Muscle of leg (tissue), 11 donors: ENCODE data around the gene MITD1. TPM values are rescaled to one million over a fixed set of nuclear protein-coding genes. Genes with fewer than 3 reads are reported as not detected.
"Not testable (repeated sequence)": the region's sequence is repeated elsewhere in the genome, so short reads cannot be mapped to it uniquely, and the experiment has no call there.

Experiments
- DNase-seq: peaks from one replicate; pipeline ENCODE4 v3.0.0; 2013
- H3K27ac ChIP-seq: one replicate; pipeline ENCODE4 v1.5.1; 2013; ENCODE audit warnings: mild to moderate bottlenecking, low read length, control low read depth
- H3K27me3 ChIP-seq: one replicate; pipeline ENCODE4 v1.6.1; 2013; ENCODE audit warnings: low read length; ENCODE audit not compliant: control insufficient read depth, insufficient read depth
- H3K36me3 ChIP-seq: one replicate; pipeline ENCODE4 v1.6.1; 2013; ENCODE audit warnings: low read length; ENCODE audit not compliant: control insufficient read depth, insufficient read depth
- H3K4me1 ChIP-seq: one replicate; pipeline ENCODE4 v1.6.1; 2013; ENCODE audit warnings: low read length; ENCODE audit not compliant: control insufficient read depth, insufficient read depth
- H3K4me3 ChIP-seq: one replicate; pipeline ENCODE4 v1.5.1; 2013; ENCODE audit warnings: low read length, control low read depth
- H3K9me3 ChIP-seq: replicated peaks from 2 replicates; pipeline ENCODE4 v1.6.1; 2013; ENCODE audit warnings: low read depth, low read length; ENCODE audit not compliant: control insufficient read depth
- WGBS: methylation state at CpG from one replicate; pipeline ENCODE4 v1.1.5; 2013; ENCODE audit warnings: missing lambda C conversion rate; ENCODE audit not compliant: insufficient coverage; 5-methylcytosine and 5-hydroxymethylcytosine counted together
- polyA plus RNA-seq, 8 donors: library from polyadenylated mRNA; unstranded; fragments of 120-200 nt; gene quantifications; one replicate each; pipeline versions ENCODE4 v1.2.1 to v1.2.3, GENCODE V29; 2013; ENCODE audit warnings: inconsistent platforms in 1 of 8, low replicate concordance in 1 of 8; ENCODE audit not compliant: insufficient read length in 8 of 8, insufficient read depth in 1 of 8
- total RNA-seq: library from RNA; stranded (reverse); fragments of 120-200 nt; gene quantifications from one replicate; pipeline ENCODE4 v1.2.4, GENCODE V29; 2013

The MITD1 gene
- total and polyA plus RNA-seq, 9 donors, result 16.8 to 27.8 (median 20.7) TPM

GRCh38 chr2:99135044-99135556 lies 45.8 kb downstream of the MITD1 start:
- not testable (repeated sequence) for H3K4me1 ChIP-seq, H3K4me3 ChIP-seq, H3K27ac ChIP-seq, H3K36me3 ChIP-seq, H3K27me3 ChIP-seq, DNase-seq, H3K9me3 ChIP-seq
- whole genome bisulfite sequencing, result no CpG with 5 or more reads among the region's 2 CpGs

GRCh38 chr2:99127981-99128380 lies 52.9 kb downstream of the MITD1 start:
- H3K36me3 ChIP-seq, result no peaks in the 10 kb centered on the region
- H3K4me3 ChIP-seq, result no peak overlapping the region
- H3K27me3 ChIP-seq, result no peaks in the 10 kb centered on the region
- WGBS, result 40% methylated on average over 1 of the region's 2 CpGs
- DNase-seq, result peak; percentile 51
- peaks cover 11% of the 10 kb centered on the region for H3K9me3 ChIP-seq
- no peaks in the 10 kb centered on the region for H3K4me1 ChIP-seq
- no peak overlapping the region for H3K27ac ChIP-seq

Other genes starting within 250 kb of the MITD1 start
- gene CRACDL, start 244.8 kb downstream of the MITD1 start, total RNA-seq, result 1.6 TPM
- 1 to 10 TPM; 1.4 to 3.3 (median 2.5) TPM for gene CRACDL, start 244.8 kb downstream of the MITD1 start, polyA plus RNA-seq
- gene C2orf15, start 39.4 kb downstream of the MITD1 start, total RNA-seq, result 0.04 TPM
- gene C2orf15, start 39.4 kb downstream of the MITD1 start, polyA plus RNA-seq, result under 1 TPM in 7 of 8 donors, not detected in 1; 0.13 to 0.88 (median 0.54) TPM
- 3.1 TPM for gene TSGA10, start 26.1 kb downstream of the MITD1 start, total RNA-seq
- gene TSGA10, start 26.1 kb downstream of the MITD1 start, polyA plus RNA-seq, result 1 to 10 TPM; 1.5 to 2.9 (median 1.8) TPM
- gene LIPT1, start 26.1 kb downstream of the MITD1 start, total RNA-seq, result 8.1 TPM
- 1 to 10 TPM; 6.5 to 9.4 (median 7.3) TPM for gene LIPT1, start 26.1 kb downstream of the MITD1 start, polyA plus RNA-seq
- gene MRPL30, start 126 bp upstream of the MITD1 start, total RNA-seq, result 33.4 TPM
- gene MRPL30, start 126 bp upstream of the MITD1 start, polyA plus RNA-seq, result 10 to 100 TPM; 32.1 to 41.4 (median 38.8) TPM
- not detected for gene LYG2, start 74.6 kb upstream of the MITD1 start, total RNA-seq
- gene LYG2, start 74.6 kb upstream of the MITD1 start, polyA plus RNA-seq, result under 1 TPM in 4 of 8 donors, not detected in 4; 0.22 to 0.30 (median 0.25) TPM
- gene LYG1, start 120.1 kb upstream of the MITD1 start, total RNA-seq, result 1.9 TPM
- 1 to 10 TPM; 1.3 to 3.6 (median 1.7) TPM for gene LYG1, start 120.1 kb upstream of the MITD1 start, polyA plus RNA-seq
- 27.0 TPM for gene TXNDC9, start 155.3 kb upstream of the MITD1 start, total RNA-seq
- gene TXNDC9, start 155.3 kb upstream of the MITD1 start, polyA plus RNA-seq, result 10 to 100 TPM; 20.7 to 31.4 (median 24.6) TPM
- gene EIF5B, start 156.3 kb upstream of the MITD1 start, total RNA-seq, result 19.8 TPM
- 10 to 100 TPM; 46.6 to 60.6 (median 53.2) TPM for gene EIF5B, start 156.3 kb upstream of the MITD1 start, polyA plus RNA-seq